ENCODE data around the gene SART3.

DNA sequence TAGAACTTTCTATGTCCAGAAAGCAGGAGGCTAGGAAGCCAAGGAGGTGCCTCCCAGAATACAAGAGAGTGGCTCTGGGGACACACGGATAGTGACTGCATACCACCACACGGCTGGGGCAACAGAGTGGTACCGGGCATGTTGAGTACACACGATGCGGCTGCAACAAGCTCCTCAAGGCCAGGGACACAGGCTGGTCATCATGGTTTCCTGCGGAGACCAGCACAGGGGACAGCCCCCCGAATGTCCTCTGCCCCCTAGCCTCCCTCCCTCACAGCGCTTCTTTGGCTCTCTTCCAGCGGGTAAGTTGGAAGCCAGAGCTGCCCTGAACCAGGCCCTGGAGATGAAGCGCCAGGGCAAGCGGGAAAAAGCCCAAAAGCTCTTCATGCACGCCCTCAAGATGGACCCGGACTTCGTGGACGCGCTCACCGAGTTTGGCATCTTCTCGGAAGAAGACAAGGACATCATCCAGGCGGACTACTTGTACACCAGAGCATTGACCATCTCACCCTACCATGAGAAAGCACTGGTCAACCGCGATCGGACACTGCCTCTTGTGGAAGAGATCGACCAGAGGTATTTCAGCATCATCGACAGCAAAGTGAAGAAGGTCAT lies 42.8 kb downstream of the SART3 start:
- TF ChIP-seq, protein P1, sequence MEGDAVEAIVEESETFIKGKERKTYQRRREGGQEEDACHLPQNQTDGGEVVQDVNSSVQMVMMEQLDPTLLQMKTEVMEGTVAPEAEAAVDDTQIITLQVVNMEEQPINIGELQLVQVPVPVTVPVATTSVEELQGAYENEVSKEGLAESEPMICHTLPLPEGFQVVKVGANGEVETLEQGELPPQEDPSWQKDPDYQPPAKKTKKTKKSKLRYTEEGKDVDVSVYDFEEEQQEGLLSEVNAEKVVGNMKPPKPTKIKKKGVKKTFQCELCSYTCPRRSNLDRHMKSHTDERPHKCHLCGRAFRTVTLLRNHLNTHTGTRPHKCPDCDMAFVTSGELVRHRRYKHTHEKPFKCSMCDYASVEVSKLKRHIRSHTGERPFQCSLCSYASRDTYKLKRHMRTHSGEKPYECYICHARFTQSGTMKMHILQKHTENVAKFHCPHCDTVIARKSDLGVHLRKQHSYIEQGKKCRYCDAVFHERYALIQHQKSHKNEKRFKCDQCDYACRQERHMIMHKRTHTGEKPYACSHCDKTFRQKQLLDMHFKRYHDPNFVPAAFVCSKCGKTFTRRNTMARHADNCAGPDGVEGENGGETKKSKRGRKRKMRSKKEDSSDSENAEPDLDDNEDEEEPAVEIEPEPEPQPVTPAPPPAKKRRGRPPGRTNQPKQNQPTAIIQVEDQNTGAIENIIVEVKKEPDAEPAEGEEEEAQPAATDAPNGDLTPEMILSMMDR (IDR thresholded peaks at IDR 0.05; ENCODE audit: low read depth, low read length, missing input control), result no peak
- TF ChIP-seq GABPA (IDR thresholded peaks at IDR 0.05 in 1 of 2, conservative IDR thresholded peaks at IDR 0.05 in 1 of 2) (no peak), RAD21 (IDR thresholded peaks at IDR 0.05) (no peak), NR2F2 (IDR thresholded peaks at IDR 0.05) (no peak), TAF1 (conservative IDR thresholded peaks at IDR 0.05) (no peak), YY1 (IDR thresholded peaks at IDR 0.05) (no peak)
- TF ChIP-seq, protein P2, sequence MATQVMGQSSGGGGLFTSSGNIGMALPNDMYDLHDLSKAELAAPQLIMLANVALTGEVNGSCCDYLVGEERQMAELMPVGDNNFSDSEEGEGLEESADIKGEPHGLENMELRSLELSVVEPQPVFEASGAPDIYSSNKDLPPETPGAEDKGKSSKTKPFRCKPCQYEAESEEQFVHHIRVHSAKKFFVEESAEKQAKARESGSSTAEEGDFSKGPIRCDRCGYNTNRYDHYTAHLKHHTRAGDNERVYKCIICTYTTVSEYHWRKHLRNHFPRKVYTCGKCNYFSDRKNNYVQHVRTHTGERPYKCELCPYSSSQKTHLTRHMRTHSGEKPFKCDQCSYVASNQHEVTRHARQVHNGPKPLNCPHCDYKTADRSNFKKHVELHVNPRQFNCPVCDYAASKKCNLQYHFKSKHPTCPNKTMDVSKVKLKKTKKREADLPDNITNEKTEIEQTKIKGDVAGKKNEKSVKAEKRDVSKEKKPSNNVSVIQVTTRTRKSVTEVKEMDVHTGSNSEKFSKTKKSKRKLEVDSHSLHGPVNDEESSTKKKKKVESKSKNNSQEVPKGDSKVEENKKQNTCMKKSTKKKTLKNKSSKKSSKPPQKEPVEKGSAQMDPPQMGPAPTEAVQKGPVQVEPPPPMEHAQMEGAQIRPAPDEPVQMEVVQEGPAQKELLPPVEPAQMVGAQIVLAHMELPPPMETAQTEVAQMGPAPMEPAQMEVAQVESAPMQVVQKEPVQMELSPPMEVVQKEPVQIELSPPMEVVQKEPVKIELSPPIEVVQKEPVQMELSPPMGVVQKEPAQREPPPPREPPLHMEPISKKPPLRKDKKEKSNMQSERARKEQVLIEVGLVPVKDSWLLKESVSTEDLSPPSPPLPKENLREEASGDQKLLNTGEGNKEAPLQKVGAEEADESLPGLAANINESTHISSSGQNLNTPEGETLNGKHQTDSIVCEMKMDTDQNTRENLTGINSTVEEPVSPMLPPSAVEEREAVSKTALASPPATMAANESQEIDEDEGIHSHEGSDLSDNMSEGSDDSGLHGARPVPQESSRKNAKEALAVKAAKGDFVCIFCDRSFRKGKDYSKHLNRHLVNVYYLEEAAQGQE (IDR thresholded peaks at IDR 0.05), result no peak
- TF ChIP-seq, protein P3, sequence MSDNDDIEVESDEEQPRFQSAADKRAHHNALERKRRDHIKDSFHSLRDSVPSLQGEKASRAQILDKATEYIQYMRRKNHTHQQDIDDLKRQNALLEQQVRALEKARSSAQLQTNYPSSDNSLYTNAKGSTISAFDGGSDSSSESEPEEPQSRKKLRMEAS (IDR thresholded peaks at IDR 0.05), result no peak

Data from liver (tissue), 3 donors.